ENCODE measurements around the gene TTC29. TPM values are rescaled to one million over a fixed set of nuclear protein-coding genes. Genes with fewer than 3 reads are reported as not detected.

The TTC29 gene
- total RNA-seq, 2 experiments from 2014 or later, result not detected

DNA sequence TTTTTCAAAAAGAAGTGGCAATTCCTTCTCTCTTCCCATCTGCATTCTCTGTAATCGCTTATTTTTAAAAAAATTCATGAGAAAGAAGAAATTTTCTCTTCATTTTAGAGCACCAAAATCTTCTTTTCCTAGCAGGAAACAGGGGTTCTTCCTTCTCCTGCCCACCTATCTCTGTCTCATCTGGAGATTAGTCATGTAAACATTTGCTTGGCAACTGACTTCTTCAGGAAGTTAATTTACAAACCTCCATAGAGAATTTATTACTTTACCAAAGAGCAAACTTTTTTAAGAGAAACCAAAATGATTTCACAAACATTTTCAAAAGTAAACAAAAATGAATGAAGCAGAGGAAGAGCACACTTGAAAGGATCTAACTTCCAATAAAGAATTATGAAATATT lies 13.5 kb downstream of the TTC29 start:
- H3K9me3 Mint-ChIP-seq (ENCODE audit: low read depth), result no peaks in the 10 kb centered on the region

DNA sequence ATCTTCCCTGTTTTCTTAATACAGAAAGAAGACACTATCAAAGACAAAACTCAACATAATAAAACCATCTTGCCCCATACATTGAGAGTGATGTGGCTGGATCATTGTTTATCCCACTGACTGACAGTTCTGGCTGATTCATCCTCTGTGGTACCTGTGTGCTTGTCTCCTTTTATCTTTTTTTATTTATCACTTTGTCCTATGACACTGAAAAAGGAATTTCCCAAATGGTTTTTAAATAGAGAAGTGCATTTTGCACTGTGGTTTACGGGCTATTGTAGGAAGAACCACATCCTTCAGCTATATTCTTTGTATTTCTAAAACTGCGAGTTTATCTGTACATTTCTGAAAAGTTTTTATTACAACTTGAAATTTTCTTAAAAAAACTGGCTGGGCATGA lies 15.0 kb downstream of the TTC29 start:
- no peaks in the 10 kb centered on the region for H3K4me1 Mint-ChIP-seq
- no peaks in the 10 kb centered on the region for H3K9me3 Mint-ChIP-seq (ENCODE audit: low read depth)
- no peaks in the 10 kb centered on the region for H3K36me3 Mint-ChIP-seq
- ATAC-seq, result no peak
- no peak overlapping the region for H3K4me3 Mint-ChIP-seq
- CTCF ChIA-PET, result no interaction called here
- H3K27me3 Mint-ChIP-seq, result peaks cover 20% of the 10 kb centered on the region
- H3K27ac Mint-ChIP-seq, result no peak overlapping the region
- DNase-seq, result no peak

More for the DNA sequence above, 13.5 kb downstream of the TTC29 start:
- Mint-ChIP-seq H3K4me1 (no peaks in the 10 kb centered on the region), H3K27me3 (peaks cover 18% of the 10 kb centered on the region), H3K4me3 (no peak overlapping the region), H3K36me3 (no peaks in the 10 kb centered on the region), H3K27ac (no peak overlapping the region)
- ATAC-seq (no peak), DNase-seq (no peak)
- CTCF ChIA-PET, result no interaction called here

- no peaks in the 10 kb centered on the region for H3K9me3 Mint-ChIP-seq (ENCODE audit: low read depth)
- no peak overlapping the region for H3K27ac Mint-ChIP-seq
- no peaks in the 10 kb centered on the region for H3K4me1 Mint-ChIP-seq
- no peak overlapping the region for H3K4me3 Mint-ChIP-seq
- DNase-seq (no peak), ATAC-seq (no peak)
- no peaks in the 10 kb centered on the region for H3K36me3 Mint-ChIP-seq
- CTCF ChIA-PET, result no interaction called here
- H3K27me3 Mint-ChIP-seq, result peaks cover 19% of the 10 kb centered on the region
Measured at GRCh38 chr4:146927695-146928094, 18.0 kb downstream of the TTC29 start.

DNA sequence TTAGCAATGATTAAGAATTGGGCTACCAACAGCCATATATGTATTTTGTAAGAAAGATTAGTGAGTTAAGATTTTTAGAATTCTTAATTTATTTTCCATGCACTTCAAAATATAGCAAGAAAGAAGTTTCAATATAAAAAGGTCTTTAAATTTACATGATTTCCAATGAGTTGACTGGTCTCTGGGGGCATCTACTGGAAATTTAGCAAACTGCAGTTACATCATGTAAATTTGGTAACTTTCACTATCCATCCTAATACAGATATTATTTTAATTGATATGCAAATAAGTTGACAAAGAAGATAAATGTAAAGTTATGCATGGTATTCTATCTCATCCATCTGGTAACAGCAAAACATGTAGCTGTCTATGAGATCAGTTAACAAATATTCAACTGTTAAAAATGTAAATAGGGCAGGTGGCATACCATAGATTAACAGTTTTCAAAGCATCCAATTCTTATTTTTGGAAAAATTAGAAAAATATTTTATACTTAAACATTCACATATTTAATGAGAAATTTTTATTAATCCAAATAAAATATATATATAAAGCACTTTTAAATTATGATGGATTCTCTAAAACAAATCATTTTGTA lies 29.1 kb downstream of the TTC29 start:
- ATAC-seq (no peak), DNase-seq (no peak)
- no peaks in the 10 kb centered on the region for H3K36me3 Mint-ChIP-seq
- H3K4me1 Mint-ChIP-seq, result no peaks in the 10 kb centered on the region
- CTCF ChIA-PET, result interaction anchor here (1.2 kb wide), 1 partner anchor 574 kb away, joined by 3 read pairs; no protein-coding TSS in a partner anchor
- H3K4me3 Mint-ChIP-seq, result no peak overlapping the region
- H3K27ac Mint-ChIP-seq, result no peak overlapping the region
- H3K27me3 Mint-ChIP-seq, result peaks cover 13% of the 10 kb centered on the region
- no peaks in the 10 kb centered on the region for H3K9me3 Mint-ChIP-seq (ENCODE audit: low read depth)

DNA sequence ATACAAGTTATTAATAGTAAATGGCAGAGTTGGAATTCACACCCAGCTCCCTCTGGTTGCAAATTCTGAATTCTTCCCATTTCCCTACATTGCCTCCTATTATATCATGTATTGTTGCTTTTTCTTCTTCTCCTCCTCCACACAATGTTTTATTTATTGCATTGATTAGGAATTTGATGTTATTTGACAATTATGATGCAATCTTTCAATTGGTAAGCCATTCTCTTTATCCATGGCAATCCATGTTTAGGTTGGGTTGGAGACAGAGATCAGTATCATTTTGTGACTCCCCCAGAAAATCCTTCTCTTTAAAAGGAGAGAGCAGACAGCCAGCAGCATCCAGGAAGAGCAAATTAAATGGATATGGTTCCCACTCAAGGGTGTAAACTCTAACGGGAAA lies 30.5 kb downstream of the TTC29 start:
- Mint-ChIP-seq H3K27ac (no peak overlapping the region), H3K4me1 (no peaks in the 10 kb centered on the region), H3K27me3 (peaks cover 18% of the 10 kb centered on the region), H3K9me3 (ENCODE audit: low read depth) (no peaks in the 10 kb centered on the region), H3K36me3 (no peaks in the 10 kb centered on the region), H3K4me3 (no peak overlapping the region)
- DNase-seq, result no peak
- CTCF ChIA-PET, result interaction anchor here (1.2 kb wide), 1 partner anchor 572 kb away, joined by 3 read pairs; no protein-coding TSS in a partner anchor
- ATAC-seq, result no peak

- Mint-ChIP-seq H3K9me3 (ENCODE audit: low read depth) (no peaks in the 10 kb centered on the region), H3K36me3 (no peaks in the 10 kb centered on the region), H3K4me3 (no peak overlapping the region), H3K4me1 (no peaks in the 10 kb centered on the region), H3K27me3 (peaks cover 6% of the 10 kb centered on the region), H3K27ac (no peak overlapping the region)
- ATAC-seq (no peak), DNase-seq (no peak)
- CTCF ChIA-PET, result no interaction called here
Measured at GRCh38 chr4:146900295-146900694, 45.4 kb downstream of the TTC29 start.

- Mint-ChIP-seq H3K4me1 (no peaks in the 10 kb centered on the region), H3K36me3 (no peaks in the 10 kb centered on the region), H3K4me3 (no peak overlapping the region), H3K9me3 (ENCODE audit: low read depth) (no peaks in the 10 kb centered on the region), H3K27ac (no peak overlapping the region), H3K27me3 (no peaks in the 10 kb centered on the region)
- CTCF ChIA-PET, result no interaction called here
- ATAC-seq (no peak), DNase-seq (no peak)
Measured at GRCh38 chr4:146890301-146890700, 55.4 kb downstream of the TTC29 start.

DNA sequence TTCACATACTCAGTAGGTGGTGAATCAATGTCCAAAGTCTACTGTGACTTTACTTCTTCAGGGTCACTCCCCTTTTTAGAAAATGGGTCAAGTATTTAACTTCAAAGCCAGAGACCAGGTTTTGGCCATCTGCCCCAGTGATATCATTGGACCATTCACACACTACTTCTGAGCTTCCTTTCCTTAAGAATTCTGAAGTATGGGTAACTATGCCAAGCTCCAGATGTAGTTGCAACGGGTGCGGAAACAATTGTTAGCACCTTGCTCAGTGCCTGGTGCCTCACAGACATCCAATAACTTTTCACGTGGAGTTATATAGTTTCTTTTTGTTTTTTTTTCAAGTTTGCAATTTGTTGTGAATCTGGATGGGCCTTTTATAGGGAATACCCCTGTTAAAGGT lies 62.6 kb downstream of the TTC29 start:
- no peaks in the 10 kb centered on the region for H3K4me1 Mint-ChIP-seq
- no peaks in the 10 kb centered on the region for H3K9me3 Mint-ChIP-seq (ENCODE audit: low read depth)
- DNase-seq (no peak), ATAC-seq (no peak)
- no peaks in the 10 kb centered on the region for H3K36me3 Mint-ChIP-seq
- peaks cover 3% of the 10 kb centered on the region for H3K27me3 Mint-ChIP-seq
- CTCF ChIA-PET, result no interaction called here
- H3K4me3 Mint-ChIP-seq, result no peak overlapping the region
- no peak overlapping the region for H3K27ac Mint-ChIP-seq

- H3K9me3 Mint-ChIP-seq (ENCODE audit: low read depth), result no peaks in the 10 kb centered on the region
- no peak overlapping the region for H3K27ac Mint-ChIP-seq
- H3K27me3 Mint-ChIP-seq, result peaks cover 7% of the 10 kb centered on the region
- no peaks in the 10 kb centered on the region for H3K36me3 Mint-ChIP-seq
- DNase-seq, result no peak
- no peak overlapping the region for H3K4me3 Mint-ChIP-seq
- CTCF ChIA-PET, result no interaction called here
- ATAC-seq, result no peak
- H3K4me1 Mint-ChIP-seq, result no peaks in the 10 kb centered on the region
Measured at GRCh38 chr4:146857298-146857697, 88.4 kb downstream of the TTC29 start.

DNA sequence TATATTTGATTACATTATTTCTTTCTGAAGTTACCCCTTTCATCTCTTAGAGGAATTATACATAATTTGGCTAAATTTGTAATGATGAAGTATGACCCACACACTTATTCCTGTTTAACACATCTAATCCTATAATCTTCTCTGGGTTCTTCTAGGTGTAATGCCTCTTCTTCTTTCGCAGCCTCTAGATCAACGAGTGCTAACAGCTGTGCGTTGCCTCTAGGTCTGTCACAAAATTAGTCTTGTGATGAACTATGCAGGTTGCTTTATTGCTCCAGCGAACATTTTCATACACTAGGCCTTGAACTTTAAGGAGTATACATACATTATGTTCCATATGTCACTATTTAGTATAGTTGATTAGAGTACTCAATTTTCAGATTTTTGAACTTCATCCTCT lies 89.9 kb downstream of the TTC29 start:
- Mint-ChIP-seq H3K4me1 (no peaks in the 10 kb centered on the region), H3K27me3 (peaks cover 7% of the 10 kb centered on the region), H3K27ac (no peak overlapping the region), H3K9me3 (ENCODE audit: low read depth) (no peaks in the 10 kb centered on the region), H3K4me3 (no peak overlapping the region), H3K36me3 (no peaks in the 10 kb centered on the region)
- no peak for ATAC-seq
- DNase-seq, result no peak
- CTCF ChIA-PET, result no interaction called here

GRCh38 chr4:146852360-146852759 lies 93.3 kb downstream of the TTC29 start:
- CTCF ChIA-PET, result no interaction called here
- DNase-seq (no peak), ATAC-seq (no peak)
- H3K9me3 Mint-ChIP-seq (ENCODE audit: low read depth), result no peaks in the 10 kb centered on the region
- peaks cover 2% of the 10 kb centered on the region for H3K27me3 Mint-ChIP-seq
- no peak overlapping the region for H3K27ac Mint-ChIP-seq
- no peak overlapping the region for H3K4me3 Mint-ChIP-seq
- no peaks in the 10 kb centered on the region for H3K4me1 Mint-ChIP-seq
- H3K36me3 Mint-ChIP-seq, result no peaks in the 10 kb centered on the region

DNA sequence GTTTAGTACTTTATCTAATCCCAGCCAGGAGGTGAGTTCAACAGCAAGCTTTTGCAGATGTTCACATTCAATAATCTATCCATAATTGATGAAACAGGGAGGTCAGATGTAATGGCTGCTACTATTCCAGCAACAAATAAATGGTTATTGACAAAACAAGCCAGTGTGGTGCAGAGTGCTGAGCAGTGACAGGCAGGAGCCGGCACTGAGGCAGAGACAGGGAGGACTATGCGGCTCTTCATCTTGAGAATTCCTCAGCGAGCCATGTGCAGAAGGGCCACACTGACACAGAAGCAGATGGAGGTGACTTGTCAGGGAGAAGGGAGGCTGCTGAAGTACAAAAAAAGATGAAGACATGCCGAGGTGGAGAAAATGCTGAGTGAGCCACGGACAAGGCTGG lies 98.3 kb downstream of the TTC29 start:
- DNase-seq (no peak), ATAC-seq (no peak)
- no peaks in the 10 kb centered on the region for H3K36me3 Mint-ChIP-seq
- CTCF ChIA-PET, result no interaction called here
- H3K9me3 Mint-ChIP-seq (ENCODE audit: low read depth), result no peaks in the 10 kb centered on the region
- no peak overlapping the region for H3K27ac Mint-ChIP-seq
- no peaks in the 10 kb centered on the region for H3K4me1 Mint-ChIP-seq
- H3K4me3 Mint-ChIP-seq, result no peak overlapping the region
- no peaks in the 10 kb centered on the region for H3K27me3 Mint-ChIP-seq

- ATAC-seq, result no peak
- no peaks in the 10 kb centered on the region for H3K27me3 Mint-ChIP-seq
- no peak for DNase-seq
- no peak overlapping the region for H3K27ac Mint-ChIP-seq
- no peak overlapping the region for H3K4me3 Mint-ChIP-seq
- H3K4me1 Mint-ChIP-seq, result no peaks in the 10 kb centered on the region
- CTCF ChIA-PET, result no interaction called here
- no peaks in the 10 kb centered on the region for H3K36me3 Mint-ChIP-seq
- H3K9me3 Mint-ChIP-seq (ENCODE audit: low read depth), result no peaks in the 10 kb centered on the region
Measured at GRCh38 chr4:146846882-146847281, 98.8 kb downstream of the TTC29 start.

GRCh38 chr4:146844761-146845160 lies 100.9 kb downstream of the TTC29 start:
- CTCF ChIA-PET, result no interaction called here
- no peak overlapping the region for H3K27ac Mint-ChIP-seq
- H3K36me3 Mint-ChIP-seq, result no peaks in the 10 kb centered on the region
- ATAC-seq (no peak), DNase-seq (no peak)
- H3K9me3 Mint-ChIP-seq (ENCODE audit: low read depth), result no peaks in the 10 kb centered on the region
- H3K4me1 Mint-ChIP-seq, result no peaks in the 10 kb centered on the region
- H3K4me3 Mint-ChIP-seq, result no peak overlapping the region
- no peaks in the 10 kb centered on the region for H3K27me3 Mint-ChIP-seq

DNA sequence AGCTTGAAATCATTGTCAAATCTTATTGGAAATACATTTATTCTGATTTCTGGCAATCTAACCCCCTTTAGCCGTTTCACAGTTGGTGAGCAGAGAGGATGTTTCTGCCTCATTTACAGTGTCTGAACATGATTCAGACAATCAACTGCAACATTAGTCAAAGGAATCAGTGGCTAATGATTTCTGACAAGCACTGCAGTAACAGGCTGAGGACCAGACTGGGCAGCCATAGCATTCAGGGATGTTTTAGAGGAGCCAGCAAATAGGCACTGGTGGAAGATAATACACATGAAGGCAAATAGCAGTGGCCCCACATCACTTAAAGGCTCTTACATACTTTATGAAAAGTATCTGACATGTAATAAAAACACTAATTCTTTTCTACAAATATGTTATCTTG lies 102.8 kb downstream of the TTC29 start:
- no peak for ATAC-seq

More for the DNA sequence above, 102.8 kb downstream of the TTC29 start:
- no peak overlapping the region for H3K27ac Mint-ChIP-seq
- no peaks in the 10 kb centered on the region for H3K4me1 Mint-ChIP-seq
- H3K27me3 Mint-ChIP-seq, result no peaks in the 10 kb centered on the region
- CTCF ChIA-PET, result no interaction called here
- no peak for DNase-seq
- no peaks in the 10 kb centered on the region for H3K9me3 Mint-ChIP-seq (ENCODE audit: low read depth)
- H3K4me3 Mint-ChIP-seq, result no peak overlapping the region
- no peaks in the 10 kb centered on the region for H3K36me3 Mint-ChIP-seq
